ENCODE measurements around the gene WDR88. TPM values are rescaled to one million over a fixed set of nuclear protein-coding genes. Genes with fewer than 3 reads are reported as not detected.

The WDR88 gene
- total and polyA plus RNA-seq, 10 of the 15 experiments (the other 5 are each of a cell fraction or from before 2014, with no cell fraction given), result 0.19 to 0.34 TPM; not detected in 8

DNA sequence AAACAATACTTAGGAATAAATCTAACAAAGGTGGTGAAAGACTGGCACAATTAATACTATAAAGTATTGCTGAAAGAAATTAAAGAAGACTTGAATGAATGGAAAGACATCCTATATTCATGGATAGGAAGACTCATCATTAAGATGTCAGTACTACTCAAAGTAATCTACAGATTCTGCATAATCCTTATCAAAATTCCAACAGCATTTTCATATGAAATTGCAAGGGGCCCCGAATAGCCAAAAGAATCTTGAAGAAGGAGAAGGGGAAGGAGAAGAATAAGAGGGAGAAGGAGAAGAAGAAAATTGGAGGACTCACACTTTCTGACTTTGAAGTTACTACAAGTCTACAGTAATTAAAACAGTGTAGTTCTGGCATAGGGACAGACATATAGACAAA is 36.6 kb downstream of the WDR88 start:
- CTCF ChIA-PET, result no interaction called here
- 80% methylated on average over 1 of the region's 1 CpG for WGBS (ENCODE audit: insufficient coverage, insufficient replicate concordance, low lambda C conversion rate, missing lambda C conversion rate)
- intact Hi-C loops (cut with micrococcal nuclease; ENCODE audit: unreplicated experiment), result no loop called here

More for the DNA sequence above, 36.6 kb downstream of the WDR88 start:
- Histone ChIP-seq H3K27me3 (replicated peaks in 1 of 2; ENCODE audit: control insufficient read depth in 2 of 2, insufficient read depth in 2 of 2, low read length in 1 of 2) (no peaks in the 10 kb centered on the region), H3K4me3 (no peak overlapping the region), H3K36me3 (ENCODE audit: control insufficient read depth in 2 of 2, insufficient read depth in 2 of 2, low read length in 1 of 2) (no peaks in the 10 kb centered on the region), H3K4me1 (ENCODE audit: control insufficient read depth, insufficient read depth, low read length) (no peaks in the 10 kb centered on the region; the same call in 1 of the 2 replicates), H3K79me2 (ENCODE audit: control insufficient read depth, insufficient read depth, low read length) (no peaks in the 10 kb centered on the region), H4K20me1 (ENCODE audit: control insufficient read depth, insufficient read depth) (no peaks in the 10 kb centered on the region), H2AFZ (ENCODE audit: control insufficient read depth, low read depth, low read length) (no peak overlapping the region), H3K4me2 (ENCODE audit: control insufficient read depth, insufficient read depth) (no peak overlapping the region), H3K27ac (ENCODE audit: control insufficient read depth, insufficient read depth) (no peak overlapping the region), H3K9me3 (replicated peaks; ENCODE audit: control insufficient read depth, insufficient read depth, low read length) (peaks cover 2% of the 10 kb centered on the region; the same call in 1 of the 3 replicates), H3K9ac (ENCODE audit: control insufficient read depth, insufficient read depth, low read length) (no peak overlapping the region)
- POLR2A ChIA-PET, result interaction anchor here (0.7 kb wide), 1 partner anchor 106 kb away, joined by 3 read pairs; no protein-coding TSS in a partner anchor
- TF ChIP-seq SMC3 (IDR thresholded peaks at IDR 0.05; ENCODE audit: borderline replicate concordance, low read length) (no peak), E2F4 (IDR thresholded peaks at IDR 0.05; ENCODE audit: low read depth, low read length) (no peak), NKRF (conservative IDR thresholded peaks at IDR 0.05) (no peak), CHD2 (IDR thresholded peaks at IDR 0.05; ENCODE audit: borderline replicate concordance, low read depth, low read length) (no peak), TARDBP (IDR thresholded peaks at IDR 0.05; ENCODE audit: borderline replicate concordance) (no peak), PAX5 (IDR thresholded peaks at IDR 0.05; ENCODE audit: borderline replicate concordance, low read depth, low read length) (no peak)
- DNase-seq (ENCODE audit: low read depth, low spot score) (no peak), ATAC-seq (no peak), FAIRE-seq (no peak)
- in situ Hi-C loops (cut with MboI), result no loop called here
- RAD21 ChIA-PET (ENCODE audit: unreplicated experiment), result no interaction called here
- no TSS peak for BruUV-seq (replicated peaks)
- SMC1A ChIA-PET (ENCODE audit: uncharacterized antibody, unreplicated experiment), result no interaction called here

Data from GM12878 (cell line).